OCI-M2 (cell line): Measurements from ENCODE around the gene GPX8.
A peak's percentile ranks its signal among the peaks of the same experiment; 100 is the strongest.

ENCODE experiments used
- DNase-seq: peaks from one replicate; lab custom pipeline; 2025; ENCODE audit not compliant: unreplicated experiment; lab: John Stamatoyannopoulos, UW

Gene GPX8

GRCh38 chr5:55172051-55172899 lies 12.3 kb downstream of the GPX8 start:
- peak; percentile 12 for DNase-seq

- DNase-seq, result no peak
Measured at GRCh38 chr5:55172937-55173686, 13.1 kb downstream of the GPX8 start, which contains the start of gene CDC20B. CDC20B (minus strand) TSS chr5:55173177; CDS start chr5:55173000, 177 bp downstream.

- DNase-seq, result no peak
Measured at GRCh38 chr5:55173687-55174230, 13.8 kb downstream of the GPX8 start.

- DNase-seq, result no peak
Measured at GRCh38 chr5:55175781-55176175, 15.8 kb downstream of the GPX8 start.

- no peak for DNase-seq
Measured at GRCh38 chr5:55176176-55176818, 16.3 kb downstream of the GPX8 start.

- DNase-seq, result no peak
Measured at GRCh38 chr5:55177078-55177477, 17.1 kb downstream of the GPX8 start.

GRCh38 chr5:55180016-55180415 lies 20.0 kb downstream of the GPX8 start:
- no peak for DNase-seq

- DNase-seq, result no peak
Measured at GRCh38 chr5:55187370-55187769, 27.4 kb downstream of the GPX8 start.

- no peak for DNase-seq
Measured at GRCh38 chr5:55188656-55189540, 28.9 kb downstream of the GPX8 start.

- no peak for DNase-seq
Measured at GRCh38 chr5:55191165-55191564, 31.2 kb downstream of the GPX8 start.

- no peak for DNase-seq
Measured at GRCh38 chr5:55205001-55205400, 45.0 kb downstream of the GPX8 start.

GRCh38 chr5:55211184-55211874 lies 51.4 kb downstream of the GPX8 start:
- DNase-seq, result no peak
